SK-N-SH treated with all-trans-retinoic acid at 6 μM for 48 hours (cell line): ENCODE results near the gene CD177.

ENCODE experiments used
- ATAC-seq: fragments of 200-7000 bp; cut with Tn5 transposase; 3 replicates; pipeline ENCODE4 v1.9.1; 2020; ENCODE audit warnings: mild to moderate bottlenecking, moderate library complexity
- ARNTL ChIP-seq: fragments of 450-650 bp; formaldehyde crosslinking; IDR thresholded peaks from 2 replicates; pipeline ENCODE4 v1.5.0; 2020; ENCODE audit warnings: low read depth, mild to moderate bottlenecking, moderate library complexity, borderline replicate concordance
- BACH2 ChIP-seq: fragments of 250-450 bp; sonication (Bioruptor Pico); IDR thresholded peaks from 2 replicates; pipeline ENCODE4 v1.9.0; 2021; ENCODE audit warnings: mild to moderate bottlenecking, borderline replicate concordance
- CSDC2 ChIP-seq: fragments of 250-450 bp; sonication (Bioruptor Pico); IDR thresholded peaks from 2 replicates; pipeline ENCODE4 v1.5.0; 2020; ENCODE audit warnings: mild to moderate bottlenecking, moderate library complexity
- ESRRG ChIP-seq: fragments of 250-450 bp; sonication (Bioruptor Pico); IDR thresholded peaks from 2 replicates; pipeline ENCODE4 v1.6.1; 2021; ENCODE audit warnings: mild to moderate bottlenecking
- OSR1 ChIP-seq: fragments of 250-450 bp; sonication (Bioruptor Pico); IDR thresholded peaks from 2 replicates; pipeline ENCODE4 v1.8.0; 2022; ENCODE audit warnings: moderate library complexity, mild to moderate bottlenecking, inconsistent platforms
- SNAI2 ChIP-seq: fragments of 250-450 bp; sonication (Bioruptor Pico); IDR thresholded peaks from 2 replicates; pipeline ENCODE4 v1.5.0; 2020; ENCODE audit warnings: mild to moderate bottlenecking, moderate library complexity
- TOX ChIP-seq: fragments of 250-450 bp; sonication (Bioruptor Pico); IDR thresholded peaks from 2 replicates; pipeline ENCODE4 v1.8.0; 2021; ENCODE audit warnings: mild to moderate bottlenecking, moderate library complexity, borderline replicate concordance
- ZC3H10 ChIP-seq: fragments of 250-450 bp; sonication (Bioruptor Pico); IDR thresholded peaks from 2 replicates; pipeline ENCODE4 v1.5.1; 2021; ENCODE audit warnings: mild to moderate bottlenecking, moderate library complexity
- ZFP3 ChIP-seq: fragments of 250-450 bp; sonication (Bioruptor Pico); IDR thresholded peaks from 2 replicates; pipeline ENCODE4 v1.5.0; 2020; ENCODE audit warnings: mild to moderate bottlenecking, moderate library complexity
- ZNF565 ChIP-seq: fragments of 450-650 bp; formaldehyde crosslinking; conservative IDR thresholded peaks from 2 replicates; pipeline ENCODE4 v1.5.0; 2020; ENCODE audit warnings: low read depth, mild to moderate bottlenecking, moderate library complexity
- TF ChIP-seq, protein P1 (sequence below): fragments of 250-450 bp; sonication (Bioruptor Pico); IDR thresholded peaks from 2 replicates; pipeline ENCODE4 v1.5.0; 2020; ENCODE audit warnings: mild to moderate bottlenecking, moderate library complexity
- TF ChIP-seq, protein P2 (sequence below): fragments of 250-450 bp; sonication (Bioruptor Pico); IDR thresholded peaks from 2 replicates; pipeline ENCODE4 v1.8.0; 2020; ENCODE audit warnings: mild to moderate bottlenecking, moderate library complexity, borderline replicate concordance

The CD177 gene

DNA sequence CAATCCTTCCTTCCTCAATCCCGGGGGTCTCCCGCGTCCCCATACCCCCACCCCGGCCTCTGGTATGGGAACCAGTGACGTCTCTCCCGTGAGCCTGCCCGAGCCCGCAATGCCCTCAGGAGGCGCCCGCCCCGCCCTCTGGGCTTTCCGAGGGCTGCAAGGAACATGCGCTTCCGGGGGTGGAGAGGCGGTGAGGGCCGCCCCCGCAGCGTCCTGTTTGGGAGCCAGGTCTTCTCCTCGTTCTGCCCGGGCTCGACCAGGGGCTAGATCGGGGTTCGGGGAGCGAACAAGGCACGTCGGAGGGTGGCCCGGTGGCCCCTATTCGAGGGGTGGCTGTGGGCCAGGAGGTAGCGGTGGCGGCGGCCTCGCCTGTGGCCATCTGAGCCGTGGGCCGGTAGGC, 54.6 kb downstream of the CD177 start (continued):
- TF ChIP-seq, protein P1, sequence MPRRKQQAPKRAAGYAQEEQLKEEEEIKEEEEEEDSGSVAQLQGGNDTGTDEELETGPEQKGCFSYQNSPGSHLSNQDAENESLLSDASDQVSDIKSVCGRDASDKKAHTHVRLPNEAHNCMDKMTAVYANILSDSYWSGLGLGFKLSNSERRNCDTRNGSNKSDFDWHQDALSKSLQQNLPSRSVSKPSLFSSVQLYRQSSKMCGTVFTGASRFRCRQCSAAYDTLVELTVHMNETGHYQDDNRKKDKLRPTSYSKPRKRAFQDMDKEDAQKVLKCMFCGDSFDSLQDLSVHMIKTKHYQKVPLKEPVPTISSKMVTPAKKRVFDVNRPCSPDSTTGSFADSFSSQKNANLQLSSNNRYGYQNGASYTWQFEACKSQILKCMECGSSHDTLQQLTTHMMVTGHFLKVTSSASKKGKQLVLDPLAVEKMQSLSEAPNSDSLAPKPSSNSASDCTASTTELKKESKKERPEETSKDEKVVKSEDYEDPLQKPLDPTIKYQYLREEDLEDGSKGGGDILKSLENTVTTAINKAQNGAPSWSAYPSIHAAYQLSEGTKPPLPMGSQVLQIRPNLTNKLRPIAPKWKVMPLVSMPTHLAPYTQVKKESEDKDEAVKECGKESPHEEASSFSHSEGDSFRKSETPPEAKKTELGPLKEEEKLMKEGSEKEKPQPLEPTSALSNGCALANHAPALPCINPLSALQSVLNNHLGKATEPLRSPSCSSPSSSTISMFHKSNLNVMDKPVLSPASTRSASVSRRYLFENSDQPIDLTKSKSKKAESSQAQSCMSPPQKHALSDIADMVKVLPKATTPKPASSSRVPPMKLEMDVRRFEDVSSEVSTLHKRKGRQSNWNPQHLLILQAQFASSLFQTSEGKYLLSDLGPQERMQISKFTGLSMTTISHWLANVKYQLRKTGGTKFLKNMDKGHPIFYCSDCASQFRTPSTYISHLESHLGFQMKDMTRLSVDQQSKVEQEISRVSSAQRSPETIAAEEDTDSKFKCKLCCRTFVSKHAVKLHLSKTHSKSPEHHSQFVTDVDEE (CRISPR knock-in tag), result no peak
- TF ChIP-seq TOX (CRISPR knock-in tag) (no peak), BACH2 (CRISPR knock-in tag) (no peak)

DNA sequence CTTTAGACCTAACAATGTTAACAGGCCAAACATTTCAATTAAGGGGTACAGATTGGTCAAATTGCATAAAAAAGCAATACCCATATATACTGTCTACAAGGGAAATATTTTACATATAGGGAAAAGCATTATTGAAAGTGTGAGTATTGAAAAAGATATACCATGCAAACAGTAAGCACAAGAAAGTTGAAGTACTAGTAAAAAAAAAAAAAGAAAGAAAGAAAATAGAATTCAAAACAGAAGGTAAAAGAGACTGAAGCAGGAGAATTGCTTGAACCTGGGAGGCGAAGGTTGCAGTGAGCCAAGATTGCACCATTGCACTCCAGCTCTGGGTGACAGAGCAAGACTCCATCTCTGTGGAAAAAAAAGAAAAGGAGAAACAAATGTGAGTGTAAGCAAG, 55.9 kb downstream of the CD177 start:
- TF ChIP-seq OSR1 (CRISPR knock-in tag) (no peak), ESRRG (no peak)
- TF ChIP-seq, protein P1 (CRISPR knock-in tag), result no peak
- ATAC-seq, result no peak

- TF ChIP-seq ARNTL (no peak), TOX (CRISPR knock-in tag) (no peak), ESRRG (no peak), ZFP3 (CRISPR knock-in tag) (no peak), CSDC2 (CRISPR knock-in tag) (no peak), ZNF565 (CRISPR knock-in tag) (no peak), SNAI2 (no peak), ZC3H10 (CRISPR knock-in tag) (no peak)
- TF ChIP-seq, protein P2, sequence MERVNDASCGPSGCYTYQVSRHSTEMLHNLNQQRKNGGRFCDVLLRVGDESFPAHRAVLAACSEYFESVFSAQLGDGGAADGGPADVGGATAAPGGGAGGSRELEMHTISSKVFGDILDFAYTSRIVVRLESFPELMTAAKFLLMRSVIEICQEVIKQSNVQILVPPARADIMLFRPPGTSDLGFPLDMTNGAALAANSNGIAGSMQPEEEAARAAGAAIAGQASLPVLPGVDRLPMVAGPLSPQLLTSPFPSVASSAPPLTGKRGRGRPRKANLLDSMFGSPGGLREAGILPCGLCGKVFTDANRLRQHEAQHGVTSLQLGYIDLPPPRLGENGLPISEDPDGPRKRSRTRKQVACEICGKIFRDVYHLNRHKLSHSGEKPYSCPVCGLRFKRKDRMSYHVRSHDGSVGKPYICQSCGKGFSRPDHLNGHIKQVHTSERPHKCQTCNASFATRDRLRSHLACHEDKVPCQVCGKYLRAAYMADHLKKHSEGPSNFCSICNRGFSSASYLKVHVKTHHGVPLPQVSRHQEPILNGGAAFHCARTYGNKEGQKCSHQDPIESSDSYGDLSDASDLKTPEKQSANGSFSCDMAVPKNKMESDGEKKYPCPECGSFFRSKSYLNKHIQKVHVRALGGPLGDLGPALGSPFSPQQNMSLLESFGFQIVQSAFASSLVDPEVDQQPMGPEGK (CRISPR knock-in tag), result no peak
- no peak for ATAC-seq
Observed at GRCh38 chr19:43412441-43412840, 59.0 kb downstream of the CD177 start.
